A204.1 (cell line): ENCODE results near the gene GALNT18.

Experiments
- FAIRE-seq: peaks from 2 replicates; lab custom pipeline; 2012; peaks lifted over from hg19 to GRCh38; lab: Jason Lieb, UNC

GALNT18 gene

GRCh38 chr11:11344045-11344444 lies 277.8 kb downstream of the GALNT18 start:
- FAIRE-seq, result no peak

- FAIRE-seq, result no peak
Observed at GRCh38 chr11:11338304-11338703, 283.5 kb downstream of the GALNT18 start.

- no peak for FAIRE-seq
Observed at GRCh38 chr11:11336664-11337063, 285.1 kb downstream of the GALNT18 start.

GRCh38 chr11:11335043-11335442 lies 286.8 kb downstream of the GALNT18 start:
- no peak for FAIRE-seq

- no peak for FAIRE-seq
Observed at GRCh38 chr11:11334607-11335006, 287.2 kb downstream of the GALNT18 start.

GRCh38 chr11:11332141-11332710 lies 289.6 kb downstream of the GALNT18 start:
- no peak for FAIRE-seq

GRCh38 chr11:11329062-11329806 lies 292.6 kb downstream of the GALNT18 start:
- FAIRE-seq, result no peak

GRCh38 chr11:11324090-11324489 lies 297.7 kb downstream of the GALNT18 start:
- FAIRE-seq, result no peak

GRCh38 chr11:11322101-11322500 lies 299.7 kb downstream of the GALNT18 start:
- FAIRE-seq, result no peak

- FAIRE-seq, result no peak
Observed at GRCh38 chr11:11320825-11321224, 301.0 kb downstream of the GALNT18 start.

- FAIRE-seq, result no peak
Observed at GRCh38 chr11:11318961-11319360, 302.8 kb downstream of the GALNT18 start.

- no peak for FAIRE-seq
Observed at GRCh38 chr11:11318461-11318860, 303.3 kb downstream of the GALNT18 start.

GRCh38 chr11:11316651-11317230 lies 305.1 kb downstream of the GALNT18 start:
- no peak for FAIRE-seq

GRCh38 chr11:11313902-11314692 lies 307.7 kb downstream of the GALNT18 start:
- no peak for FAIRE-seq

- FAIRE-seq, result no peak
Observed at GRCh38 chr11:11313426-11313825, 308.4 kb downstream of the GALNT18 start.

- no peak for FAIRE-seq
Observed at GRCh38 chr11:11312738-11313137, 309.1 kb downstream of the GALNT18 start.

GRCh38 chr11:11311169-11311568 lies 310.6 kb downstream of the GALNT18 start:
- no peak for FAIRE-seq

- FAIRE-seq, result no peak
Observed at GRCh38 chr11:11309906-11310305, 311.9 kb downstream of the GALNT18 start.

GRCh38 chr11:11308249-11308648 lies 313.6 kb downstream of the GALNT18 start:
- FAIRE-seq, result no peak

GRCh38 chr11:11306855-11307254 lies 314.9 kb downstream of the GALNT18 start:
- no peak for FAIRE-seq

GRCh38 chr11:11304550-11304949 lies 317.3 kb downstream of the GALNT18 start:
- no peak for FAIRE-seq

- FAIRE-seq, result no peak
Observed at GRCh38 chr11:11302565-11302964, 319.2 kb downstream of the GALNT18 start.

- no peak for FAIRE-seq
Observed at GRCh38 chr11:11301212-11301611, 320.6 kb downstream of the GALNT18 start.
